ENCODE results near the gene POU4F3. TPM values are rescaled to one million over a fixed set of nuclear protein-coding genes. Genes with fewer than 3 reads are reported as not detected.

Gene POU4F3
- total and polyA plus RNA-seq, 2 of the 8 experiments (the other 6 are each of a cell fraction or from before 2014, with no cell fraction given), result 0.09 TPM; not detected in 1

DNA sequence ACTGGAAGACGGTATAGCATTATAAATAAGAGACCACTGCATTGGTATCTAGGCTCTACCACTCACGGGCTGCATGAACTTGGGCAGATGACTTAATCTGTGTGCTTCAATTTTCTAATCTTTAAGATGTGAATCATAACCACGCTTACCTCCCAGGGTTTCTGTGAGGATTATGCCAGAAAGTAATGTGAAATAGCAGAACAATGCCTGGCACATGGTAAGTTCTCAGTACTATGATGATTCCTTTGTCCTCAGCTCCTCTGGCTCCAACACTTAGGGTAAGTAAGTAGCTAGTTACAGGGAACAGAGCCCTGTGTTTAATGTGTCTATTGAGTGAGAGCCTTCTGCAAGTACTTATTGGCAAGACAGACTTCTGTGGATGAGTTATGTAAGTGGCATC, 31.1 kb downstream of the POU4F3 start:
- Histone ChIP-seq H3K4me3 (ENCODE audit: extremely low read depth in 1 of 4, insufficient read depth in 2 of 4, low read depth in 3 of 4, low read length in 4 of 4) (no peak overlapping the region), H3K4me2 (ENCODE audit: insufficient read depth in 1 of 2, low read depth in 2 of 2, low read length in 2 of 2) (no peak overlapping the region)
- TF ChIP-seq TBP (IDR thresholded peaks at IDR 0.05; ENCODE audit: low read depth, low read length), result no peak
- TF ChIP-seq RNF2 (IDR thresholded peaks at IDR 0.05; ENCODE audit: borderline replicate concordance, low read depth, low read length, missing control alignments, poor library complexity, severe bottlenecking), result no peak
- TF ChIP-seq EGR1 (IDR thresholded peaks at IDR 0.05; ENCODE audit: borderline replicate concordance, low read depth, low read length), result no peak
- TF ChIP-seq RAD21 (IDR thresholded peaks at IDR 0.05 in 1 of 2, conservative IDR thresholded peaks at IDR 0.05 in 1 of 2; ENCODE audit: low read depth in 2 of 2, low read length in 2 of 2), result no peak
- no peak for TF ChIP-seq GTF2F1 (IDR thresholded peaks at IDR 0.05; ENCODE audit: borderline replicate concordance, low read depth, low read length)
- TF ChIP-seq RFX5 (IDR thresholded peaks at IDR 0.05; ENCODE audit: borderline replicate concordance, low read depth, low read length), result no peak
- TF ChIP-seq JUN (IDR thresholded peaks at IDR 0.05; ENCODE audit: low read depth, low read length), result no peak
- no peak for TF ChIP-seq HDAC2 (IDR thresholded peaks at IDR 0.05; ENCODE audit: borderline replicate concordance in 1 of 2, low read depth in 2 of 2, low read length in 2 of 2)
- TF ChIP-seq CBX8 (IDR thresholded peaks at IDR 0.05; ENCODE audit: borderline replicate concordance, low read depth, low read length), result no peak
- TF ChIP-seq NRF1 (IDR thresholded peaks at IDR 0.05; ENCODE audit: low read depth, low read length), result no peak
- TF ChIP-seq SIRT6 (IDR thresholded peaks at IDR 0.05; ENCODE audit: low read length), result no peak
- no peak for TF ChIP-seq RXRA (IDR thresholded peaks at IDR 0.05; ENCODE audit: insufficient read depth, low read depth, low read length)
- no peak for TF ChIP-seq BRCA1 (IDR thresholded peaks at IDR 0.05; ENCODE audit: low read depth, low read length)

More for the DNA sequence above, 31.1 kb downstream of the POU4F3 start:
- H2AFZ ChIP-seq (ENCODE audit: low read length), result no peak overlapping the region
- DNase-seq (ENCODE audit: low read depth in 1 of 2, low spot score in 2 of 2), result no peak
- H2AK5ac ChIP-seq (ENCODE audit: low read depth, low read length), result no peak overlapping the region
- no peak overlapping the region for H3K18ac ChIP-seq (ENCODE audit: extremely low read depth, low read length)
- no peak overlapping the region for H2BK12ac ChIP-seq (ENCODE audit: low read depth, low read length)
- H4K5ac ChIP-seq (ENCODE audit: insufficient read length, low read depth, low read length), result no peak overlapping the region
- peaks cover 0 to 2% (median 0%) of the 10 kb centered on the region in 4 experiments; a peak in 2 of 7 replicates for H3K4me1 ChIP-seq (replicated peaks in 1 of 4; ENCODE audit: control insufficient read depth in 3 of 4, insufficient read depth in 4 of 4, low read length in 3 of 4)
- H3K9me3 ChIP-seq (ENCODE audit: insufficient read depth in 2 of 2, low read depth in 1 of 2, low read length in 1 of 2), result no peaks in the 10 kb centered on the region
- CTCF ChIA-PET (ENCODE audit: partially characterized antibody), result interaction anchor here (1.4 to 1.6 kb wide), 2 partner anchors 8 to 21 kb away, joined by 3 to 4 read pairs; no protein-coding TSS in a partner anchor
- H3K79me1 ChIP-seq (ENCODE audit: low read depth, low read length), result no peaks in the 10 kb centered on the region
- no peaks in the 10 kb centered on the region for H4K20me1 ChIP-seq (replicated peaks in 1 of 2; ENCODE audit: control insufficient read depth in 1 of 2, insufficient read depth in 2 of 2, low read length in 2 of 2)
- POLR2A ChIA-PET (ENCODE audit: partially characterized antibody), result no interaction called here
- H3K79me2 ChIP-seq (ENCODE audit: control insufficient read depth in 1 of 2, insufficient read depth in 2 of 2, low read length in 2 of 2), result no peaks in the 10 kb centered on the region
- H4K8ac ChIP-seq (ENCODE audit: extremely low read depth, insufficient read depth, low read length), result no peak overlapping the region
- H2BK5ac ChIP-seq (ENCODE audit: low read depth, low read length), result no peak overlapping the region
- H3K27ac ChIP-seq (ENCODE audit: low read depth, low read length), result no peak overlapping the region
- no peak overlapping the region for H2BK15ac ChIP-seq (ENCODE audit: low read length)
- H3K23me2 ChIP-seq (ENCODE audit: low read depth, low read length), result no peaks in the 10 kb centered on the region
- FAIRE-seq, result no peak
- H3K36me3 ChIP-seq (ENCODE audit: control insufficient read depth in 2 of 4, insufficient read depth in 4 of 4, low read length in 3 of 4), result no peaks in the 10 kb centered on the region
- H4K91ac ChIP-seq (replicated peaks; ENCODE audit: insufficient read length, low read length), result no peak overlapping the region
- H2BK120ac ChIP-seq (replicated peaks; ENCODE audit: low read depth, low read length), result no peak overlapping the region
- peaks cover 0 to 3% (median 0%) of the 10 kb centered on the region in 4 experiments; a peak in 2 of 7 replicates for H3K27me3 ChIP-seq (replicated peaks in 1 of 4; ENCODE audit: control insufficient read depth in 3 of 4, extremely low read depth in 1 of 4, insufficient read depth in 3 of 4, low read length in 3 of 4)
- no peak overlapping the region for H3K4ac ChIP-seq (replicated peaks; ENCODE audit: insufficient read length, low read depth, low read length)
- H3K9ac ChIP-seq (replicated peaks in 1 of 4; ENCODE audit: extremely low read depth in 1 of 4, low read depth in 3 of 4, low read length in 3 of 4), result no peak overlapping the region
- no peak overlapping the region for H3K23ac ChIP-seq (ENCODE audit: insufficient read length)
- no peak overlapping the region for H3K14ac ChIP-seq (ENCODE audit: insufficient read length)
- 89% methylated on average over 3 of the region's 3 CpGs; no CpG with 5 or more reads in 1 of the 2 experiments for WGBS, 2 experiments (ENCODE audit: extremely low coverage in 1 of 2, insufficient coverage in 1 of 2, insufficient read length in 1 of 2, insufficient replicate concordance in 2 of 2, low coverage in 1 of 2, low lambda C conversion rate in 2 of 2, missing lambda C conversion rate in 1 of 2)
- H3K56ac ChIP-seq (replicated peaks; ENCODE audit: insufficient read length, low read depth, low read length), result no peak overlapping the region
- no peak overlapping the region for H2BK20ac ChIP-seq (ENCODE audit: low read length)

All from H1 (cell line).